Measurements from ENCODE around the gene COL5A1.

DNA sequence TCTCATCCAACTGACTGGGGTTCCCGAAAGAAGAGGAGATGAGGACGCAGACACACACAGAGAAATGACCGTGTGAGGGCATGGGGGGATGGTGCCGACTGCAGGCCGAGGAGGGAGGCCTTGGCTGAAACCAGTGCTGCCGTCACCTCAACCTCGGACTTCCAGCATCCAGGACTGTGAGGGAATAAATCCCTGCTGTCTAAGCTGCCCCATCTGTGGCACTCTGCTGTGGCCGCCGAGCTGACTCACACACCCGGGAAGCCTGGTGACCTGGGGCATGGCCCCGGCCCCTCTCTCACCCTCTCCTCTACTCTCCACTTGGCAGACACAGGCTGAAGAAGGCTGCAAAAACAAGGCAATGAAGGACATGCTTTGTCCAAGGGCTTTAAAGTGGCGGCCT, 4.4 kb upstream of the COL5A1 start:
- no peak for TF ChIP-seq RARB (CRISPR knock-in tag; IDR thresholded peaks at IDR 0.05)
- TF ChIP-seq ZFP3 (CRISPR knock-in tag; IDR thresholded peaks at IDR 0.05): no peak
- TF ChIP-seq, protein P1, sequence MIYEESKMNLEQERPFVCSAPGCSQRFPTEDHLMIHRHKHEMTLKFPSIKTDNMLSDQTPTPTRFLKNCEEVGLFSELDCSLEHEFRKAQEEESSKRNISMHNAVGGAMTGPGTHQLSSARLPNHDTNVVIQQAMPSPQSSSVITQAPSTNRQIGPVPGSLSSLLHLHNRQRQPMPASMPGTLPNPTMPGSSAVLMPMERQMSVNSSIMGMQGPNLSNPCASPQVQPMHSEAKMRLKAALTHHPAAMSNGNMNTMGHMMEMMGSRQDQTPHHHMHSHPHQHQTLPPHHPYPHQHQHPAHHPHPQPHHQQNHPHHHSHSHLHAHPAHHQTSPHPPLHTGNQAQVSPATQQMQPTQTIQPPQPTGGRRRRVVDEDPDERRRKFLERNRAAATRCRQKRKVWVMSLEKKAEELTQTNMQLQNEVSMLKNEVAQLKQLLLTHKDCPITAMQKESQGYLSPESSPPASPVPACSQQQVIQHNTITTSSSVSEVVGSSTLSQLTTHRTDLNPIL (CRISPR knock-in tag; IDR thresholded peaks at IDR 0.05; ENCODE audit: low read depth): no peak
- TF ChIP-seq BACH2 (CRISPR knock-in tag; IDR thresholded peaks at IDR 0.05; ENCODE audit: borderline replicate concordance): no peak
- TF ChIP-seq GLIS3 (CRISPR knock-in tag; IDR thresholded peaks at IDR 0.05): no peak

Data from SK-N-SH treated with all-trans-retinoic acid at 6 μM for 48 hours (cell line).